ENCODE measurements around the gene DYRK2. TPM values are rescaled to one million over a fixed set of nuclear protein-coding genes. Genes with fewer than 3 reads are reported as not detected.

The DYRK2 gene
- total and polyA plus RNA-seq, 10 of the 15 experiments (the other 5 are each of a cell fraction or from before 2014, with no cell fraction given), result 3.1 to 35.9 (median 12.2) TPM

DNA sequence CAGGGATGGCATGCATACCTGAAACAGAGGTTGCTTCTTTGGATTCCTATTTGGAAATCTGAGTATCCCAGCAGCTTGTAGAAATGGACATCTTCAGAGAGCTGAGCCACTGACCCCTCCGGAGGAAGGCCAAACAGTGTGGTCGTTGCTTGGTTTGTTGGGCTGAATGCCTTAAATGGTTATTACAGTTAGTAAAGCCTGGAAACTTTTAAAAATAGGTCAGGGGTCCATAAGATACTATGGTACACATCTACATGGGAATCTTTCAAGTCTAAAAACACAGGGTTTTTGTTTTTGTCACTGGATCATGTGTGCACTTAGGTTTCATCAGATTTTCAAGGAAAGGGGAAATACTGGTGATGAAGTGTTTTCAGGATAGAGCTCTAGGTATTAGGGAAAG is 7.7 kb downstream of the DYRK2 start:
- no peak overlapping the region for H3K27ac ChIP-seq (ENCODE audit: control insufficient read depth, insufficient read depth)
- H3K36me3 ChIP-seq (ENCODE audit: control insufficient read depth in 2 of 2, insufficient read depth in 2 of 2, low read length in 1 of 2), result peaks cover 3 to 15% of the 10 kb centered on the region in 2 experiments; a peak in 3 of 4 replicates
- no peaks in the 10 kb centered on the region for H3K4me1 ChIP-seq (ENCODE audit: control insufficient read depth, insufficient read depth, low read length)
- CTCF ChIA-PET, result no interaction called here
- H3K9ac ChIP-seq (ENCODE audit: control insufficient read depth, insufficient read depth, low read length), result no peak overlapping the region
- H2AFZ ChIP-seq (ENCODE audit: control insufficient read depth, low read depth, low read length), result no peak overlapping the region
- RAD21 ChIA-PET (ENCODE audit: unreplicated experiment), result no interaction called here
- H3K27me3 ChIP-seq (replicated peaks in 1 of 2; ENCODE audit: control insufficient read depth in 2 of 2, insufficient read depth in 2 of 2, low read length in 1 of 2), result no peaks in the 10 kb centered on the region
- BruUV-seq (replicated peaks), result no TSS peak
- SMC1A ChIA-PET (ENCODE audit: uncharacterized antibody, unreplicated experiment), result no interaction called here
- no peak for FAIRE-seq
- H3K79me2 ChIP-seq (ENCODE audit: control insufficient read depth, insufficient read depth, low read length), result peaks cover 63% of the 10 kb centered on the region
- in situ Hi-C loops (cut with MboI) (no loop called here), intact Hi-C loops (cut with micrococcal nuclease; ENCODE audit: unreplicated experiment) (loop anchor here (10.0 kb wide), 1 partner anchor 301 kb away; no protein-coding TSS in a partner anchor)
- 100% methylated on average over 2 of the region's 2 CpGs for WGBS (ENCODE audit: insufficient coverage, insufficient replicate concordance, low lambda C conversion rate, missing lambda C conversion rate)
- ATAC-seq, result no peak
- H4K20me1 ChIP-seq (ENCODE audit: control insufficient read depth, insufficient read depth), result peaks cover 3% of the 10 kb centered on the region; the same call in 1 of the 2 replicates
- H3K9me3 ChIP-seq (replicated peaks; ENCODE audit: control insufficient read depth, insufficient read depth, low read length), result no peaks in the 10 kb centered on the region
- no peak for TF ChIP-seq POLR2AphosphoS5 (IDR thresholded peaks at IDR 0.05; ENCODE audit: low read length)
- no peak for TF ChIP-seq MTA2 (IDR thresholded peaks at IDR 0.05; ENCODE audit: low read depth)
- no peak for TF ChIP-seq IRF4 (IDR thresholded peaks at IDR 0.05; ENCODE audit: low read depth, low read length)
- no peak for TF ChIP-seq YBX1 (IDR thresholded peaks at IDR 0.05)
- TF ChIP-seq RCOR1 (conservative IDR thresholded peaks at IDR 0.05; ENCODE audit: low read depth, low read length), result no peak
- TF ChIP-seq TCF7 (IDR thresholded peaks at IDR 0.05; ENCODE audit: borderline replicate concordance), result no peak
- TF ChIP-seq, protein P1, sequence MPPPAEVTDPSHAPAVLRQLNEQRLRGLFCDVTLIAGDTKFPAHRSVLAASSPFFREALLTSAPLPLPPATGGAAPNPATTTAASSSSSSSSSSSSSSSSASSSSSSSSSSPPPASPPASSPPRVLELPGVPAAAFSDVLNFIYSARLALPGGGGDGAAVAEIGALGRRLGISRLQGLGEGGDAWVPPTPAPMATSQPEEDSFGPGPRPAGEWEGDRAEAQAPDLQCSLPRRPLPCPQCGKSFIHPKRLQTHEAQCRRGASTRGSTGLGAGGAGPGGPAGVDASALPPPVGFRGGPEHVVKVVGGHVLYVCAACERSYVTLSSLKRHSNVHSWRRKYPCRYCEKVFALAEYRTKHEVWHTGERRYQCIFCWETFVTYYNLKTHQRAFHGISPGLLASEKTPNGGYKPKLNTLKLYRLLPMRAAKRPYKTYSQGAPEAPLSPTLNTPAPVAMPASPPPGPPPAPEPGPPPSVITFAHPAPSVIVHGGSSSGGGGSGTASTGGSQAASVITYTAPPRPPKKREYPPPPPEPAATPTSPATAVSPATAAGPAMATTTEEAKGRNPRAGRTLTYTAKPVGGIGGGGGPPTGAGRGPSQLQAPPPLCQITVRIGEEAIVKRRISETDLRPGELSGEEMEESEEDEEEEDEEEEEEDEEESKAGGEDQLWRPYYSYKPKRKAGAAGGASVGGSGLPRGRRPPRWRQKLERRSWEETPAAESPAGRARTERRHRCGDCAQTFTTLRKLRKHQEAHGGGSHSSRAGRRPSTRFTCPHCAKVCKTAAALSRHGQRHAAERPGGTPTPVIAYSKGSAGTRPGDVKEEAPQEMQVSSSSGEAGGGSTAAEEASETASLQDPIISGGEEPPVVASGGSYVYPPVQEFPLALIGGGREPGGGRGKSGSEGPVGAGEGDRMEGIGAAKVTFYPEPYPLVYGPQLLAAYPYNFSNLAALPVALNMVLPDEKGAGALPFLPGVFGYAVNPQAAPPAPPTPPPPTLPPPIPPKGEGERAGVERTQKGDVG (CRISPR knock-in tag; IDR thresholded peaks at IDR 0.05), result no peak
- TF ChIP-seq EGR1 (IDR thresholded peaks at IDR 0.05; ENCODE audit: borderline replicate concordance in 1 of 2, low read depth in 2 of 2, low read length in 2 of 2), result no peak
- TF ChIP-seq SREBF2 (IDR thresholded peaks at IDR 0.05; ENCODE audit: low read length), result no peak
- no peak for TF ChIP-seq CBX5 (IDR thresholded peaks at IDR 0.05; ENCODE audit: low read depth)
- TF ChIP-seq ATF7 (IDR thresholded peaks at IDR 0.05; ENCODE audit: low read depth), result no peak
- TF ChIP-seq, protein P2, sequence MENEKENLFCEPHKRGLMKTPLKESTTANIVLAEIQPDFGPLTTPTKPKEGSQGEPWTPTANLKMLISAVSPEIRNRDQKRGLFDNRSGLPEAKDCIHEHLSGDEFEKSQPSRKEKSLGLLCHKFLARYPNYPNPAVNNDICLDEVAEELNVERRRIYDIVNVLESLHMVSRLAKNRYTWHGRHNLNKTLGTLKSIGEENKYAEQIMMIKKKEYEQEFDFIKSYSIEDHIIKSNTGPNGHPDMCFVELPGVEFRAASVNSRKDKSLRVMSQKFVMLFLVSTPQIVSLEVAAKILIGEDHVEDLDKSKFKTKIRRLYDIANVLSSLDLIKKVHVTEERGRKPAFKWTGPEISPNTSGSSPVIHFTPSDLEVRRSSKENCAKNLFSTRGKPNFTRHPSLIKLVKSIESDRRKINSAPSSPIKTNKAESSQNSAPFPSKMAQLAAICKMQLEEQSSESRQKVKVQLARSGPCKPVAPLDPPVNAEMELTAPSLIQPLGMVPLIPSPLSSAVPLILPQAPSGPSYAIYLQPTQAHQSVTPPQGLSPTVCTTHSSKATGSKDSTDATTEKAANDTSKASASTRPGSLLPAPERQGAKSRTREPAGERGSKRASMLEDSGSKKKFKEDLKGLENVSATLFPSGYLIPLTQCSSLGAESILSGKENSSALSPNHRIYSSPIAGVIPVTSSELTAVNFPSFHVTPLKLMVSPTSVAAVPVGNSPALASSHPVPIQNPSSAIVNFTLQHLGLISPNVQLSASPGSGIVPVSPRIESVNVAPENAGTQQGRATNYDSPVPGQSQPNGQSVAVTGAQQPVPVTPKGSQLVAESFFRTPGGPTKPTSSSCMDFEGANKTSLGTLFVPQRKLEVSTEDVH (IDR thresholded peaks at IDR 0.05; ENCODE audit: low read depth, partially characterized antibody), result no peak
- TF ChIP-seq BACH1 (IDR thresholded peaks at IDR 0.05; ENCODE audit: borderline replicate concordance), result no peak
- no peak for DNase-seq (ENCODE audit: low read depth, low spot score)
- POLR2A ChIA-PET, result no interaction called here
- H3K4me3 ChIP-seq, result no peak overlapping the region
- H3K4me2 ChIP-seq (ENCODE audit: control insufficient read depth, insufficient read depth), result no peak overlapping the region
